H1 (cell line): ENCODE results near the gene ADAMTS1. TPM values are rescaled to one million over a fixed set of nuclear protein-coding genes. Genes with fewer than 3 reads are reported as not detected.

Experiments used
- NRF1 ChIP-seq: IDR thresholded peaks from 2 replicates; pipeline ENCODE4 v1.6.1; 2011; ENCODE audit warnings: mild to moderate bottlenecking, low read depth, low read length, improper control_type of control experiment
- polyA plus RNA-seq, 7 experiments: library from polyadenylated mRNA; depleted of rRNA in 3 of 7; stranded (reverse) in 5 of 7; unstranded in 2 of 7; fragments of >200 nt in 5 of 7; fragments of 200-250 nt in 2 of 7; gene quantifications; 1 replicate in 5 of 7; 2 replicates in 1 of 7; 4 replicates in 1 of 7; pipeline versions ENCODE4 v1.2.1 to v1.2.3, GENCODE V29; 2011 to 2013; ENCODE audit warnings: missing spikeins in 2 of 7, mixed read lengths in 2 of 7
- total RNA-seq: library from RNA; stranded (reverse); fragmentation: NEBNext Ultra II Directional; extraction: Animal tissue kit (Norgen Biotek cat#: 25700); gene quantifications from 2 replicates; pipeline ENCODE4 v1.2.1, GENCODE V29; 2021
- TF ChIP-seq, protein P1 (sequence below): fragments of 300-600 bp; sonication (generic); IDR thresholded peaks from 2 replicates; pipeline ENCODE4 v1.7.1; 2012; ENCODE audit warnings: low read length, moderate library complexity, mild to moderate bottlenecking, inconsistent platforms; ENCODE audit not compliant: insufficient replicate concordance

The ADAMTS1 gene
- total and polyA plus RNA-seq, 2 of the 8 experiments (the other 6 are each of a cell fraction or from before 2014, with no cell fraction given): 10.7 to 22.4 TPM

DNA sequence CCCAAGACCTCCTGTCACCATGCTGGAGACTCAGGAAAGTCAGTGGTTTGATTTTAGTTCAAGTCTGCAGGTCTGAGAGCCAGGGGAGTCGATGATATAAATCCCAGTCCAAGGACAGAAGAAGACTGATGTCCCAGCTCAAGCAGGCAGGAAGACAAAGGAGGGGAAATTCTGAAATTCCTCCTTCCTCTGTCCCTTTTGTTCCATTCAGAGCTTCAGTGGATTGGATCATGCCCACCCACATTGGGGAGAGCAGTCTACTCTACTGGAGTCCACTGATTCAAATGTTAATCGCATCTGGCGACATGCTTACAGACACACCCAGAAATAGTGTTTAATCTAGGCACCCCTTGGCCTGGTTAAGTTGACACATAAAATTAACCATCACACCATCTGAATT is 7.2 kb upstream of the ADAMTS1 start (continued):
- TF ChIP-seq, protein P1, sequence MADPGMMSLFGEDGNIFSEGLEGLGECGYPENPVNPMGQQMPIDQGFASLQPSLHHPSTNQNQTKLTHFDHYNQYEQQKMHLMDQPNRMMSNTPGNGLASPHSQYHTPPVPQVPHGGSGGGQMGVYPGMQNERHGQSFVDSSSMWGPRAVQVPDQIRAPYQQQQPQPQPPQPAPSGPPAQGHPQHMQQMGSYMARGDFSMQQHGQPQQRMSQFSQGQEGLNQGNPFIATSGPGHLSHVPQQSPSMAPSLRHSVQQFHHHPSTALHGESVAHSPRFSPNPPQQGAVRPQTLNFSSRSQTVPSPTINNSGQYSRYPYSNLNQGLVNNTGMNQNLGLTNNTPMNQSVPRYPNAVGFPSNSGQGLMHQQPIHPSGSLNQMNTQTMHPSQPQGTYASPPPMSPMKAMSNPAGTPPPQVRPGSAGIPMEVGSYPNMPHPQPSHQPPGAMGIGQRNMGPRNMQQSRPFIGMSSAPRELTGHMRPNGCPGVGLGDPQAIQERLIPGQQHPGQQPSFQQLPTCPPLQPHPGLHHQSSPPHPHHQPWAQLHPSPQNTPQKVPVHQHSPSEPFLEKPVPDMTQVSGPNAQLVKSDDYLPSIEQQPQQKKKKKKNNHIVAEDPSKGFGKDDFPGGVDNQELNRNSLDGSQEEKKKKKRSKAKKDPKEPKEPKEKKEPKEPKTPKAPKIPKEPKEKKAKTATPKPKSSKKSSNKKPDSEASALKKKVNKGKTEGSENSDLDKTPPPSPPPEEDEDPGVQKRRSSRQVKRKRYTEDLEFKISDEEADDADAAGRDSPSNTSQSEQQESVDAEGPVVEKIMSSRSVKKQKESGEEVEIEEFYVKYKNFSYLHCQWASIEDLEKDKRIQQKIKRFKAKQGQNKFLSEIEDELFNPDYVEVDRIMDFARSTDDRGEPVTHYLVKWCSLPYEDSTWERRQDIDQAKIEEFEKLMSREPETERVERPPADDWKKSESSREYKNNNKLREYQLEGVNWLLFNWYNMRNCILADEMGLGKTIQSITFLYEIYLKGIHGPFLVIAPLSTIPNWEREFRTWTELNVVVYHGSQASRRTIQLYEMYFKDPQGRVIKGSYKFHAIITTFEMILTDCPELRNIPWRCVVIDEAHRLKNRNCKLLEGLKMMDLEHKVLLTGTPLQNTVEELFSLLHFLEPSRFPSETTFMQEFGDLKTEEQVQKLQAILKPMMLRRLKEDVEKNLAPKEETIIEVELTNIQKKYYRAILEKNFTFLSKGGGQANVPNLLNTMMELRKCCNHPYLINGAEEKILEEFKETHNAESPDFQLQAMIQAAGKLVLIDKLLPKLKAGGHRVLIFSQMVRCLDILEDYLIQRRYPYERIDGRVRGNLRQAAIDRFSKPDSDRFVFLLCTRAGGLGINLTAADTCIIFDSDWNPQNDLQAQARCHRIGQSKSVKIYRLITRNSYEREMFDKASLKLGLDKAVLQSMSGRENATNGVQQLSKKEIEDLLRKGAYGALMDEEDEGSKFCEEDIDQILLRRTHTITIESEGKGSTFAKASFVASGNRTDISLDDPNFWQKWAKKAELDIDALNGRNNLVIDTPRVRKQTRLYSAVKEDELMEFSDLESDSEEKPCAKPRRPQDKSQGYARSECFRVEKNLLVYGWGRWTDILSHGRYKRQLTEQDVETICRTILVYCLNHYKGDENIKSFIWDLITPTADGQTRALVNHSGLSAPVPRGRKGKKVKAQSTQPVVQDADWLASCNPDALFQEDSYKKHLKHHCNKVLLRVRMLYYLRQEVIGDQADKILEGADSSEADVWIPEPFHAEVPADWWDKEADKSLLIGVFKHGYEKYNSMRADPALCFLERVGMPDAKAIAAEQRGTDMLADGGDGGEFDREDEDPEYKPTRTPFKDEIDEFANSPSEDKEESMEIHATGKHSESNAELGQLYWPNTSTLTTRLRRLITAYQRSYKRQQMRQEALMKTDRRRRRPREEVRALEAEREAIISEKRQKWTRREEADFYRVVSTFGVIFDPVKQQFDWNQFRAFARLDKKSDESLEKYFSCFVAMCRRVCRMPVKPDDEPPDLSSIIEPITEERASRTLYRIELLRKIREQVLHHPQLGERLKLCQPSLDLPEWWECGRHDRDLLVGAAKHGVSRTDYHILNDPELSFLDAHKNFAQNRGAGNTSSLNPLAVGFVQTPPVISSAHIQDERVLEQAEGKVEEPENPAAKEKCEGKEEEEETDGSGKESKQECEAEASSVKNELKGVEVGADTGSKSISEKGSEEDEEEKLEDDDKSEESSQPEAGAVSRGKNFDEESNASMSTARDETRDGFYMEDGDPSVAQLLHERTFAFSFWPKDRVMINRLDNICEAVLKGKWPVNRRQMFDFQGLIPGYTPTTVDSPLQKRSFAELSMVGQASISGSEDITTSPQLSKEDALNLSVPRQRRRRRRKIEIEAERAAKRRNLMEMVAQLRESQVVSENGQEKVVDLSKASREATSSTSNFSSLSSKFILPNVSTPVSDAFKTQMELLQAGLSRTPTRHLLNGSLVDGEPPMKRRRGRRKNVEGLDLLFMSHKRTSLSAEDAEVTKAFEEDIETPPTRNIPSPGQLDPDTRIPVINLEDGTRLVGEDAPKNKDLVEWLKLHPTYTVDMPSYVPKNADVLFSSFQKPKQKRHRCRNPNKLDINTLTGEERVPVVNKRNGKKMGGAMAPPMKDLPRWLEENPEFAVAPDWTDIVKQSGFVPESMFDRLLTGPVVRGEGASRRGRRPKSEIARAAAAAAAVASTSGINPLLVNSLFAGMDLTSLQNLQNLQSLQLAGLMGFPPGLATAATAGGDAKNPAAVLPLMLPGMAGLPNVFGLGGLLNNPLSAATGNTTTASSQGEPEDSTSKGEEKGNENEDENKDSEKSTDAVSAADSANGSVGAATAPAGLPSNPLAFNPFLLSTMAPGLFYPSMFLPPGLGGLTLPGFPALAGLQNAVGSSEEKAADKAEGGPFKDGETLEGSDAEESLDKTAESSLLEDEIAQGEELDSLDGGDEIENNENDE: no peak
- no peak for TF ChIP-seq NRF1
